Stomach (tissue), 4 donors: ENCODE results near the gene GALNT5.

Experiments
- CTCF ChIP-seq, 7 experiments: fragments of 450-650 bp in 4 of 7; fragments of 200-600 bp in 3 of 7; sonication (generic) in 3 of 7; IDR thresholded peaks; one replicate each; pipeline ENCODE4 v1.5.1; 2016 to 2019; ENCODE audit warnings: antibody characterized with exemption in 7 of 7, control low read depth in 2 of 7, mild to moderate bottlenecking in 1 of 7
- POLR2A ChIP-seq, 4 donors: fragments of 450-650 bp; IDR thresholded peaks; one replicate each; pipeline ENCODE4 v1.6.1; 2016; ENCODE audit warnings: antibody characterized with exemption in 4 of 4, control low read depth in 2 of 4, mild to moderate bottlenecking in 1 of 4, moderate library complexity in 1 of 4
- POLR2AphosphoS5 ChIP-seq, 3 donors: sonication (generic); formaldehyde crosslinking; IDR thresholded peaks; one replicate each; pipeline ENCODE4 v1.6.1; 2016; ENCODE audit warnings: antibody characterized with exemption in 3 of 3

- TF ChIP-seq POLR2AphosphoS5 (IDR thresholded peaks at IDR 0.05) (no peak), CTCF (IDR thresholded peaks at IDR 0.05) (no peak), POLR2A (IDR thresholded peaks at IDR 0.05) (no peak)
These were observed 69.7 kb downstream of the GALNT5 start for GRCh38 chr2:157327200-157327599.
